Esophagus (tissue), 2 donors: ENCODE results near the gene KRTAP10-5. TPM values are rescaled to one million over a fixed set of nuclear protein-coding genes. Genes with fewer than 3 reads are reported as not detected.
"Not testable (repeated sequence)": the region's sequence is repeated elsewhere in the genome, so short reads cannot be mapped to it uniquely, and the experiment has no call there.

Experiments
- H3K27ac ChIP-seq, 2 donors: one replicate each; pipeline ENCODE4 v1.5.1; 2013; ENCODE audit warnings: low read depth in 2 of 2, mild to moderate bottlenecking in 2 of 2, inconsistent platforms in 1 of 2, low read length in 1 of 2, moderate library complexity in 1 of 2
- H3K27me3 ChIP-seq, 2 donors: one replicate each; pipeline ENCODE4 v1.6.1; 2013; ENCODE audit warnings: low read length in 2 of 2, control low read depth in 1 of 2, mild to moderate bottlenecking in 1 of 2; ENCODE audit not compliant: insufficient read depth in 2 of 2, control insufficient read depth in 1 of 2
- H3K36me3 ChIP-seq, 2 donors: one replicate each; pipeline ENCODE4 v1.6.1; 2013; ENCODE audit warnings: low read length in 1 of 2; ENCODE audit not compliant: control insufficient read depth in 2 of 2, insufficient read depth in 2 of 2
- H3K4me1 ChIP-seq, 2 donors: one replicate each; pipeline ENCODE4 v1.6.1; 2013; ENCODE audit warnings: low read length in 1 of 2; ENCODE audit not compliant: control insufficient read depth in 2 of 2, insufficient read depth in 2 of 2
- H3K4me3 ChIP-seq, 2 donors: one replicate each; pipeline ENCODE4 v1.5.1; 2013; ENCODE audit warnings: low read length in 2 of 2, mild to moderate bottlenecking in 2 of 2, low read depth in 1 of 2, moderate library complexity in 1 of 2
- H3K9me3 ChIP-seq, 2 donors: one replicate each; pipeline ENCODE4 v1.6.1; 2013; ENCODE audit warnings: mild to moderate bottlenecking in 2 of 2, low read depth in 1 of 2, low read length in 1 of 2, moderate library complexity in 1 of 2; ENCODE audit not compliant: control insufficient read depth in 2 of 2, insufficient read depth in 1 of 2
- WGBS, 2 donors: extraction: QIAGEN DNeasy Blood & Tissue Kit; methylation state at CpG; one replicate each; pipeline ENCODE4 v1.1.7; 2013; 5-methylcytosine and 5-hydroxymethylcytosine counted together
- polyA plus RNA-seq, 2 donors: library from polyadenylated mRNA; stranded (reverse); fragments of 200-250 nt; gene quantifications; one replicate each; pipeline ENCODE4 v1.2.3, GENCODE V29; 2013
- donor health status: healthy with polysubstance abuse.
- donor health status: Bipolar disorder and iron deficiency.

KRTAP10-5 gene
- polyA plus RNA-seq, 2 donors: not detected

DNA sequence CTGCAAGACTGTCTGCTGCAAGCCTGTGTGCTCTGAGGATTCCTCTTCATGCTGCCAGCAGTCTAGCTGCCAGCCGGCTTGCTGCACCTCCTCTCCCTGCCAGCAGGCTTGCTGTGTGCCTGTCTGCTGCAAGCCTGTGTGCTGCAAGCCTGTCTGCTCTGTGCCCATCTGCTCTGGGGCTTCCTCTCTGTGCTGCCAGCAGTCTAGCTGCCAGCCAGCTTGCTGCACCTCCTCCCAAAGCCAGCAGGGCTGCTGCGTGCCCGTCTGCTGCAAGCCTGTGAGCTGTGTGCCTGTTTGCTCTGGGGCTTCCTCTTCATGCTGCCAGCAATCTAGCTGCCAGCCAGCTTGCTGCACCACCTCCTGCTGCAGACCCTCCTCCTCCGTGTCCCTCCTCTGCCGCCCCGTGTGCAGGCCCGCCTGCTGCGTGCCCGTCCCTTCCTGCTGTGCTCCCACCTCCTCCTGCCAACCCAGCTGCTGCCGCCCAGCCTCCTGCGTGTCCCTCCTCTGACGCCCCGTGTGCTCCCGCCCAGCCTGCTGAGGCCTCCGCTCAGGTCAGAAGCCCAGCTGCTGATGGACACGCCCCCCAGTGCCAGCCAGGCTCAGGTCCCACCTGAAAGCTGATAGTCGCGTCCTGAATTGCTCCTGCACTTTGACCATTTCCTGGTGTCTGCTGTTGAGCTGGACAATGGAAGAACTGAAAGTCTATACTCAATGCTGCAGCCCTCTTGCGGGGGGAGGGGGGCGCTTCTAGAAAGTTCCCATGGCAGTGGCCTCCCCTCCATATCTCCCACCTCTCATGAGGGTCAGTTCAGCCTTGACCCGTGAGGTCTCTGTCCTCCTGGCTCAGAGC, 5.7 kb downstream of the KRTAP10-5 start:
- Histone ChIP-seq H3K9me3 (peaks cover 12 to 17% of the 10 kb centered on the region in 2 donors), H3K27ac (no peak overlapping the region), H3K27me3 (no peaks in the 10 kb centered on the region), H3K4me1 (no peaks in the 10 kb centered on the region), H3K36me3 (no peaks in the 10 kb centered on the region), H3K4me3 (no peak overlapping the region)
- 33 to 37% methylated on average over 21 of the region's 21 CpGs for WGBS, 2 donors

DNA sequence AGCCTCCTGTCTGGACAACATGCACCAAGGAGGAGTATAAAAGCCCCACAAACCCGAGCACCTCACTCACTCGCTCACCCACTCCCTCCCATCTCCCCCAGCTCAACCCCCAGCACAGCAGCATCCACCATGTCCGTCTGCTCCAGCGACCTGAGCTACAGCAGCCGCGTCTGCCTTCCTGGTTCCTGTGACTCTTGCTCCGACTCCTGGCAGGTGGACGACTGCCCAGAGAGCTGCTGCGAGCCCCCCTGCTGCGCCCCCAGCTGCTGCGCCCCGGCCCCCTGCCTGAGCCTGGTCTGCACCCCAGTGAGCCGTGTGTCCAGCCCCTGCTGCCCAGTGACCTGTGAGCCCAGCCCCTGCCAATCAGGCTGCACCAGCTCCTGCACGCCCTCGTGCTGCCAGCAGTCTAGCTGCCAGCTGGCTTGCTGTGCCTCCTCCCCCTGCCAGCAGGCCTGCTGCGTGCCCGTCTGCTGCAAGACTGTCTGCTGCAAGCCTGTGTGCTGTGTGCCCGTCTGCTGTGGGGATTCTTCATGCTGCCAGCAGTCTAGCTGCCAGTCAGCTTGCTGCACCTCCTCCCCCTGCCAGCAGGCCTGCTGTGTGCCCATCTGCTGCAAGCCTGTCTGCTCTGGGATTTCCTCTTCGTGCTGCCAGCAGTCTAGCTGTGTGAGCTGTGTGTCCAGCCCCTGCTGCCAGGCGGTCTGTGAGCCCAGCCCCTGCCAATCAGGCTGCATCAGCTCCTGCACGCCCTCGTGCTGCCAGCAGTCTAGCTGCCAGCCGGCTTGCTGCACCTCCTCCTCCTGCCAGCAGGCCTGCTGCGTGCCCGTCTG, 6.6 kb downstream of the KRTAP10-5 start, which contains the start of gene KRTAP10-4:
TSS of gene KRTAP10-4 (plus strand) at position 100 of the 827 bp plus-strand sequence. CDS start at position 130, 30 bp downstream.
- not testable (repeated sequence) for H3K27me3 ChIP-seq, H3K4me1 ChIP-seq, H3K27ac ChIP-seq, H3K36me3 ChIP-seq, H3K4me3 ChIP-seq
- peaks cover 13 to 17% of the 10 kb centered on the region in 2 donors for H3K9me3 ChIP-seq
- 43 to 45% methylated on average over 20 to 22 of the region's 25 CpGs for WGBS, 2 donors

- Histone ChIP-seq H3K27ac (no peak overlapping the region), H3K4me3 (no peak overlapping the region), H3K9me3 (peaks cover 13 to 17% of the 10 kb centered on the region in 2 donors), H3K36me3 (no peaks in the 10 kb centered on the region), H3K4me1 (no peaks in the 10 kb centered on the region), H3K27me3 (no peaks in the 10 kb centered on the region)
- 75 to 77% methylated on average over 15 of the region's 15 CpGs for WGBS, 2 donors
Observed at GRCh38 chr21:44572959-44573583, 7.3 kb downstream of the KRTAP10-5 start.

DNA sequence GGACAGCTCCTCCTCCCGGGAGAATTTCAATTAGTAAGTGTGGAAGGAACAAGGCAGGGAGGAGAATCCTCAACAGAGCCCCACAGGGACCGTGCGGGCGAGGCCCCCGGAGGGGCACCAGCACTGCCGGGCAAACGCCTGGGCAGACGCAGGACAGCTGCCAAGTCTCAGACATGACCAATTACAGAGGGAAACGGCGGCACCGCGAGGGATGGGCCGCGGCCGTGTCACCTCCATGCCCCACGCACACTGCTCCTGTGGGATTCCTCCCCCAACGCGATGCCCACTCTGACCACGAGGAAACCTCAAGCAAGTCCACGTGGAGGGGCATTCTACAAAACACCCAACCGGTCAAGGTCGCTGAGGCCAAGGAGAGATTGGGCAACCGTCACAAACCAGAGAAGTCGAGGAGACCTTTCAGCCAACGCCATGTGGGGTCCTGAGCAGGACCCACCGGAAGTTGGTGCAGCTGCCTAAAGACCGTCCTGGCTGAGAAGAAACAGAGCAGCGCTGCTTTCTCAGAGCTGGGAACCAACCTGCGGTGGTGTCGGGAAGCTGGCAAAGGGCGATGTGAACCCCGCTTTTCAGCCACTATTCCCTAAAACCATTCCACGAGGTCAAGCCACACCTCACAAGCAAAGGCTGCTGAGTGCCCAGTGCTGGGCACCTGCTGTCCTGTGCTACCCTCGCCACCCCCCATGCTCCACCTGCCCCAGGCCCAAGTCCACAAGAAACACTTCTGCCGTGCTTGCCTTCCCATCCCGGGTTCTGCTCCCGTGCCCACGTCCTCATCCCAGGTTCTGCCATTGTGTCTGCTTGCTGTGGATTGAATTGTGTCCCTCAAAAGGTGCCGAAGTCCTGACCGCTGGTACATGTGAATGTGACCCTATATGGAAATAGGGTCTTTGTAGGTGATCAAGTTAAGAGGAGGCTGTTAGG, 8.3 kb downstream of the KRTAP10-5 start:
- Histone ChIP-seq H3K27me3 (no peaks in the 10 kb centered on the region), H3K4me1 (no peaks in the 10 kb centered on the region), H3K36me3 (no peaks in the 10 kb centered on the region), H3K9me3 (peaks cover 10 to 13% of the 10 kb centered on the region in 2 donors), H3K27ac (no peak overlapping the region), H3K4me3 (no peak overlapping the region)
- 93 to 94% methylated on average over 40 of the region's 40 CpGs for WGBS, 2 donors

DNA sequence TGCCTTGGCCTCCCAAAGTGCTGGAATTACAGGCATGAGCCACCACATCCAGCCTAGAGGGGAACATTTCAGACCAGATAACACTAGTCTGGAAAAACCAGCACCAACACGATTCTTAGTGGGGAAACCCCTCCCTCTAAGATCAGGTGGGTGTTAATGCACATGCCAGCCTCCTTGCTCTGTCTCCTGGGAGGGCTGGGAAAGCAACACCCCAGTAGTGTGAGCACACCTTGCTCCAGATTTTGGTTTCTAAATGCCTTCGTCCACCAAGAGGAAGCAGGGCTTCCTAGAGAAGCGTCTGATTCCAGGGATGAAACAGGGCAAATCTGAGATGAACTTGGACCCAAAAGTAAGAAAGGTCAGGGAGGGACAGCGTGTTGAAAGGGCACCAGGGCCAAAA, 9.1 kb downstream of the KRTAP10-5 start:
- H3K4me1 ChIP-seq: no peaks in the 10 kb centered on the region
- no peak overlapping the region for H3K27ac ChIP-seq
- H3K4me3 ChIP-seq: no peak overlapping the region
- peaks cover 10 to 13% of the 10 kb centered on the region in 2 donors for H3K9me3 ChIP-seq
- no peaks in the 10 kb centered on the region for H3K27me3 ChIP-seq
- 70 to 82% methylated on average over 4 of the region's 4 CpGs for WGBS, 2 donors
- no peaks in the 10 kb centered on the region for H3K36me3 ChIP-seq

DNA sequence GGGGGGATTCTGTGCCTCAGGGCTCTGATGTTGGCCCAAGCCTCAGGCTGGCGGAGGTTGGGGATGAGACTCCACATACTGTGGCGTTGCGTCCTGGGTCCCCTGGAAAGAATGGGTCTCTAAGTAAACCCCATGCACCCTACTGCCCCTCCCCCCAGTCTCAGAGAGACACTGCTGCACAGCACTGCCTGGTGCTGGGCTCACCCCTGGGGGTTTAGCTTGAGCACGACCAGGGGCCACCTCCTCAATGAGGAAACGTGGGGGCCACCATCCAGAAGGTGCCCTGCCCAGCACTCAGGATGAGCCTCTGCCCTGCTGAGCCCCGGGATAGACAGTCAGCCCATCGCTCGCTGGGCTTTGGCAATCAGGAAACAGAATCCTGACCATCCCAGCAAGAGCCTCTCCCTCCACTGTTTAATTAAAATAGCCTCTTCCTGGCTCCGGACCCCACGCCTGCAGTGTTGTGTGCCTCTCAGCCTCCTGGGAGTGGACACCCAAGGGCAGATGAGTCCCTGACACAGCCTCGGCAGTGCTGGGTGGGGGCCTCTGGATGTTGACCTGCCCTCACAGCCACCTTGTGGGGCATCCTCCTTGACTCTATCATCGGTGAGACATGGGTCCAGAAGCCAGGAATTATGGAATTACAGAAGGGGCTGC, 10.4 kb downstream of the KRTAP10-5 start:
- Histone ChIP-seq H3K27me3 (no peaks in the 10 kb centered on the region), H3K36me3 (no peaks in the 10 kb centered on the region)
- WGBS, 2 donors: 75 to 83% methylated on average over 12 of the region's 12 CpGs

DNA sequence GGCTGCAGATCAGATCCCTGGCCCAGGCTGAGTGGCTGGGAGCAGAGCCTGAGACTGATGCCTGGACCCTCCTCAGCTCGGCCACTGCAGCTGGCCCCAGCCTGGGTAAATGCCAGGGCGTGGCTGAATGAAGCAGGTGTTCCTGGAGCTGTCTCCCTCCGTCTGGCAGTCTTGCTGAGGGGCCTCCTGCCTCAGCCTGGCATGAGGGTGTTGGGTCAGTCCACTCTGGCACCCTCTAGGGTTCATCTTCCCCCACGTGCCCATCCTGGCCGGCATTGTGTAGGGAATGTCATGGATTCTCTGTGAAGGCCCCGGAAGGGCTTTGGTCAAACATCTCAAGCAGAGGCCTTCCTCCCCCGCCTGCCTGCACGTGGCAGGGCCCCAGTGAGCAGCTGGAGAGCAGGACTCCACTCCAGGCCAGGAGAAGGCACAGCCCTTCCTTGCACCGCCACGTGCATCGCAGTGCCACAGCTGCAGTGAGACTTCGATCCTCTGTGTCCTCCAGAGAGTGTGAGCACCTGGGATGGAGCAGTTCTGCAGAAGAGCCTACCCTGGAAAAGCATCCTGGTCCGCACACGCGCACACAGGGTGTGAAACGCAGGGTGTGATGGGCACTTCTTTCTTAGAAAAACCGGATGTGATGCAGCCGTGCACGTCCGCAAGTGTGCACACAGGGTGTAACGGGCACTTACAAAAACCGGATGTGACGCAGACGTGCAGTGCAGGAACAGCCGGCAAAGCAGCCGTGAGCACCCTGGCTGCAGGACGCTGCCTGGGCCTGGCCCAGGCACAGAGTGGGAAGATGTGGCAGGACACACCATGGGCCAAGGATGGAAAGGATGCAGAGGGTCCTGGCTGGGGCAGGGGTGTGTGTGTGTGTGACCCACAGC, 11.5 kb downstream of the KRTAP10-5 start:
- H3K27ac ChIP-seq: no peak overlapping the region
- peaks cover 7 to 10% of the 10 kb centered on the region in 2 donors for H3K9me3 ChIP-seq
- H3K27me3 ChIP-seq: no peaks in the 10 kb centered on the region
- no peaks in the 10 kb centered on the region for H3K36me3 ChIP-seq
- 76 to 77% methylated on average over 27 of the region's 27 CpGs for WGBS, 2 donors
- no peak overlapping the region for H3K4me3 ChIP-seq
- H3K4me1 ChIP-seq: no peaks in the 10 kb centered on the region

More for the DNA sequence above, 10.4 kb downstream of the KRTAP10-5 start:
- no peak overlapping the region for H3K4me3 ChIP-seq
- H3K9me3 ChIP-seq: peaks cover 7 to 10% of the 10 kb centered on the region in 2 donors
- no peak overlapping the region for H3K27ac ChIP-seq
- no peaks in the 10 kb centered on the region for H3K4me1 ChIP-seq

- Histone ChIP-seq H3K36me3 (no peaks in the 10 kb centered on the region), H3K27ac (no peak overlapping the region), H3K4me3 (no peak overlapping the region), H3K27me3 (no peaks in the 10 kb centered on the region), H3K9me3 (peaks cover 7 to 10% of the 10 kb centered on the region in 2 donors), H3K4me1 (no peaks in the 10 kb centered on the region)
- 68 to 69% methylated on average over 12 of the region's 12 CpGs for WGBS, 2 donors
Observed at GRCh38 chr21:44568261-44568660, 12.1 kb downstream of the KRTAP10-5 start.
